EH (cell line): ENCODE measurements around the gene CNIH2.
A peak's percentile ranks its signal among the peaks of the same experiment; 100 is the strongest.
"Not testable (repeated sequence)": the region's sequence is repeated elsewhere in the genome, so short reads cannot be mapped to it uniquely, and the experiment has no call there.

Experiments used
- DNase-seq: peaks from one replicate; pipeline ENCODE4 v3.0.0-alpha.2; 2015; ENCODE audit warnings: low read depth

CNIH2 gene

GRCh38 chr11:66291706-66292542 is 13.9 kb downstream of the CNIH2 start, which contains the start of gene TMEM151A:
TMEM151A (plus strand) TSS chr11:66291894; CDS start chr11:66292014, 120 bp downstream.
- DNase-seq: no peak

GRCh38 chr11:66292543-66293332 is 14.8 kb downstream of the CNIH2 start:
- no peak for DNase-seq

- DNase-seq: no peak
Observed at GRCh38 chr11:66293352-66293751, 15.4 kb downstream of the CNIH2 start.

GRCh38 chr11:66293777-66294625 is 16.0 kb downstream of the CNIH2 start:
- DNase-seq: no peak

GRCh38 chr11:66294626-66295620 is 16.9 kb downstream of the CNIH2 start:
- no peak for DNase-seq

- no peak for DNase-seq
Observed at GRCh38 chr11:66297610-66298009, 19.6 kb downstream of the CNIH2 start.

- DNase-seq: no peak
Observed at GRCh38 chr11:66299186-66299585, 21.2 kb downstream of the CNIH2 start.

- no peak for DNase-seq
Observed at GRCh38 chr11:66302656-66303055, 24.7 kb downstream of the CNIH2 start.

- DNase-seq: no peak
Observed at GRCh38 chr11:66309475-66309874, 31.5 kb downstream of the CNIH2 start.

GRCh38 chr11:66310324-66310723 is 32.3 kb downstream of the CNIH2 start:
- no peak for DNase-seq

GRCh38 chr11:66310803-66311440 is 32.9 kb downstream of the CNIH2 start:
- not testable (repeated sequence) for DNase-seq

GRCh38 chr11:66311470-66311964 is 33.5 kb downstream of the CNIH2 start:
- no peak for DNase-seq

- peak; percentile 91 for DNase-seq
Observed at GRCh38 chr11:66311965-66312548, 34.1 kb downstream of the CNIH2 start.

- peak; percentile 100 for DNase-seq
Observed at GRCh38 chr11:66312549-66313320, 34.8 kb downstream of the CNIH2 start.

GRCh38 chr11:66313321-66314185 is 35.6 kb downstream of the CNIH2 start:
- DNase-seq: peak; percentile 63

- no peak for DNase-seq
Observed at GRCh38 chr11:66314186-66314501, 36.2 kb downstream of the CNIH2 start.

- no peak for DNase-seq
Observed at GRCh38 chr11:66314561-66315497, 36.9 kb downstream of the CNIH2 start.
